Right forelimb (tissue), 1 donor: ENCODE results near the gene KRTAP12-1.
"Not testable (repeated sequence)": the region's sequence is repeated elsewhere in the genome, so short reads cannot be mapped to it uniquely, and the experiment has no call there.

ENCODE experiments used
- DNase-seq: peaks from one replicate; pipeline ENCODE4 v3.0.0-alpha.2; 2018

The KRTAP12-1 gene

DNA sequence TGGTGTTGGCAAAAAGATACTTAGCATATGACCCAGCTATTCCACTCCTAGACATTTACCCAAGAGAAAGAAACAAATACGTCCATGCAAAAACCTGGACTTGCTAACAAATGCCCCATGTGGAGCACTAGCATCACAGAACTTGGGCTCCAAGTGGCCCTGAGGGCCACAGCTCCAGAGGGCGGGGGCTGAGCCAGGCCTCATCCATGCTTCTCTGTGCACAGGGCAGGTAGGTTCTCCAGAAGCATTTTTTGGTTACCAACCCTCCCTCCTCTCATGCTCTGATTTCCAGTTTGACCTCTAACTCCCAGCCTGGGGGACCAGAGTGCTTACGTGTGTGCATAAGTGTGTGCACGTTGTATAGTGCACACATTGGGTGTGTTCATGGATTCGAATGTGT, 17.3 kb downstream of the KRTAP12-1 start:
- DNase-seq: no peak

DNA sequence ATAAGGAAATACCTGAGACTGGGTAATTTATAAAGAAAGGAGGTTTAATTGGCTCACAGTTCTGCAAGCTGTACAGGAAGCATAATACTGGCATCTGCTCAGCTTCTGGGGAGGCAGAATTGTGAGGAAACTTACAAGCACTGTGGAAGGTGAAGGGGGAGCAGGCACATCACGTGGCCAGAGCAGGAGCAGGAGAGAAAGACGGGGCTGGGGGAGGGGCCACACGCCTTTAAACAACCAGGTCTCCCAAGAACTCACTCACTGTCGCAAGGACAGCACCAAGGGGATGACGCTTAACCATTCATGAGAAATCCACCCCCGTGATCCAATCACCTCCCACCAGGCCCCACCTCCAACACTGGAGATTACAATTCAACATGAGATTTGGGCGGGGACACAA, 20.4 kb downstream of the KRTAP12-1 start:
- DNase-seq: not testable (repeated sequence)

DNA sequence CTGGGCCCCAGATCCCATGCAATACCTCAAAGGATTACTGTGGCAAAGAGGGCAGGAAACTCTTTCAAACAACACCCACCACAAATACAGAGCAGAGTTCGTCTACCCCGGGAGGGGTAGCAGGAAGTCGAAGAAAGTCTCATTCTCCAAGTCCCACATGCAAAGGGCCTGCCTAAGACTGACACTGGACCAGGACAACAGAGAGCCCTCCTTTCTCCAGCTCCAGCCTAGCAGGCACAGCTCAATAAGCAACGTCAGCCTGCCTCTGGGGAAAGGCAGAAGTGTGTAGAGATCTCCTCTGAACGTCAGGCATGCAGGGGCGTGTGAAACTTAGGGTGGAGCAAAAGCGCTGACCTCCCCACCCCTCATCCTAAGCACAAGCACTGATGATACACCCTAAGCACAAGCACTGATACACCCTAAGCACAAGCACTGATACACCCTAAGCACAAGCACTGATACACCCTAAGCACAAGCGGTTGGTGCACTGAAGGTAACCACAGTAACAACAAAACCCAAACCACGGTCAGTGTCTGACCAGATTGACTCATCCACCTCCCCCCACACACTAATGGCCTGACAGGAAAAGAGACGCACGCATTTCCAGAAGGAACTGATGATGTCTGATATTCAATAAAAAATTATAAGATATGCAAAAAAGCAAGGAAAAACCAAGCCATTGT, 22.9 kb downstream of the KRTAP12-1 start:
- no peak for DNase-seq

- no peak for DNase-seq
Observed at GRCh38 chr21:44658541-44658910, 23.4 kb downstream of the KRTAP12-1 start.

DNA sequence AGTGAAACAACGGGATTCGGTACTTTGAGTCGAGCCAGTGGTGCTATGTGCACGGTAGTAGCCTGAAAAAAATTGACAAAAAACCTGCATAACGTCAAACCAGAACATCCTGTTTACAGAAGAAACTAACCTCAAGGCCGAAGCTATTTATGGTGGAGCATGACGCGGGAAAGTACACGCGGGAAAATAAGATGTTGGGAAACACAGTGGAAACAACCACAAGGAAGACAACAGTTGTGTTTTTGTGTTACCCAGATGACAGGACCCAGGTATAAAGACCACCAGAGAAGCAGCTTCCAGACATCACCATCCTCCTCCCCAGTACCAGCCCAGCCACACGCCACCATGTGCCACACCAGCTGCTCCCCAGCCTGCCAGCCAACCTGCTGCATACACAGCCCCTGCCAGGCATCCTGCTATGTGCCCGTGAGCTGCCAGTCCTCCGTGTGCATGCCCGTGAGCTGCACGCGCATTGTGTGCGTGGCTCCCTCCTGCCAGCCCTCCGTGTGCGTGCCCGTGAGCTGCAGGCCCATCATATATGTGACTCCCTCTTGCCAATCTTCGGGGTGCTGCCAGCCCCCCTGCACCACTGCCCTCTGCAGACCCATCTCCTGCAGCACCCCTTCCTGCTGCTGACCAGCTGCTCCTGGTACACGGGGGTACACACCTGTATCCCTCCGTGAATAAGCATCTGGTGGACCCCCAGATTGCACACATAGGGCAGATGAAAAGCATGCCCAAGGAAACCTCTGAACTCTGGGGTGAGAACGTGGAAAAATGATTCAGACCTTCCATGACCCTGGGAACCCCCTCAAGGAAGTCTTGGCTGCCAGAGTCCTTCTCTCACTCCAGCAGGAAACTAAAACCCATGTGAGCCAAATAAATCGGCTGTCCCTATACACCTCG, 24.1 kb downstream of the KRTAP12-1 start, which contains the start of gene KRTAP12-3:
Gene KRTAP12-3, plus strand, starts transcription at position 298 of the 906 bp plus-strand sequence. Its CDS starts 48 bp downstream, at position 346.
- DNase-seq: no peak

DNA sequence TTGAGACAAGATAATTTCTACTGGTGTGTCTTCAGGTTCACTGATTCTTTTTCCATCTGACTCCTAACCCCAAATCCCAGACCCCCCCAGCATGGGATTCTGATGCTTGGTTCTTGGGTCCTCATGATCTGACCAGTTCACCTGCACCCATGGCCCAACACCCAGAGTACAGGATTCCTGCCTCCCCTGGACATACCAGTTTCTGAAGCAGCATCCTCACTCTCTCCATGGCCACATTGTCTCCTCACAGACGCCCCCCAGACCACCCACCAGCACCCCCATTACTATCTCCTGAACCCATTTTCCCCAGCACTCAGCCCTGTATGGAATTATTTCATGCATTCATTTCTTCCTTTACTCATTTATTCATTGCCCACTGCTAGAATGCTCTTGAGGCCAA, 25.1 kb downstream of the KRTAP12-1 start:
- no peak for DNase-seq

DNA sequence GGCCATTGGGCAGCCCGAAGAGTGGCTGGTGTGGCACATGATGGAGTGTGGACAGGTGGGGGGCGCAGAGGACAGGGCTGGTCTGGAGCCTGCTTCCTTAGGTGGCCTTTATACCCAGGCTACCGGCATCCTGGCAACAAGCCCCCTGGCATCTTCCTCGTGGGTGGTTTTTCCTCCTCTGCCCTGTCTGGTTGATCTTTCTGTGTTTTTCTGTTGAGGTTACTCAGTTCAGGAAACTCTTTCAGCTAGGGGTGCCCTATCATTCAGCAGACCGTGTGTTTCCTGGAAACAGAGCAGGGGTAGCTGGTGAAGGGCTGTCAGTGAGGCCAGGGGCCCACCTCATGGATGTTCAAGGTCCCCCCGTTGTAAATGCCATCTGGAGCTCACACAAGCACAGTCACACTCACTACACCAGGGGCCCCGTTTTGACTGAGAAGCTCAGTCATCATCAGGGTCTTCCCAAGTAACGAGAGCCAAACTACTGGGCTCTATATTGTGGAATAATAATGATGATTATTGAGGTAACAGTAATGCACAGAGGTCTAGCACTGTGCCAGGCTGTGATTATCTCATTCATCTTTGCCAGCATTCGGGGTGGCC, 27.3 kb downstream of the KRTAP12-1 start, which contains the start of gene KRTAP12-4:
Gene KRTAP12-4, minus strand, starts transcription at position 84 of the 600 bp plus-strand sequence. Its CDS starts 45 bp downstream, at position 39.
- DNase-seq: no peak

- no peak for DNase-seq
Observed at GRCh38 chr21:44653656-44654575, 28.0 kb downstream of the KRTAP12-1 start.

GRCh38 chr21:44653123-44653522, 28.8 kb downstream of the KRTAP12-1 start:
- no peak for DNase-seq

GRCh38 chr21:44650973-44651675, 30.8 kb downstream of the KRTAP12-1 start:
- no peak for DNase-seq

- DNase-seq: no peak
Observed at GRCh38 chr21:44650265-44650972, 31.5 kb downstream of the KRTAP12-1 start.

- DNase-seq: no peak
Observed at GRCh38 chr21:44649521-44650100, 32.4 kb downstream of the KRTAP12-1 start.

GRCh38 chr21:44648557-44649311, 33.2 kb downstream of the KRTAP12-1 start:
- no peak for DNase-seq

DNA sequence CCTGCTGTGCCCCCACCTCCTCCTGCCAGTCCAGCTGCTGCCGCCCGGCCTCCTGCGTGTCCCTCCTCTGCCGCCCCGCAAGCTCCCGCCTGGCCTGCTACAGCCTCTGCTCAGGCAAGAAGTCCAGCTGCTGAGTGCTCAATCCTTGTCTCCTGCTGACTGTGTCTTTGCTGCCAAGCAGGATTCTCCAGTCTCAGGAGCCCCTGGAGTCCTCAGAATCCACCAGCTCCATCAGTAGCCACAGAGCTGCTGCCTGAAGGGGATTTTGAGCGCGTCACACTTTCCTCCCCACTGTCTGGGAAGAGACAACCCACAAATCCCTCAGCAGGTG, 34.8 kb downstream of the KRTAP12-1 start:
- DNase-seq: no peak

DNA sequence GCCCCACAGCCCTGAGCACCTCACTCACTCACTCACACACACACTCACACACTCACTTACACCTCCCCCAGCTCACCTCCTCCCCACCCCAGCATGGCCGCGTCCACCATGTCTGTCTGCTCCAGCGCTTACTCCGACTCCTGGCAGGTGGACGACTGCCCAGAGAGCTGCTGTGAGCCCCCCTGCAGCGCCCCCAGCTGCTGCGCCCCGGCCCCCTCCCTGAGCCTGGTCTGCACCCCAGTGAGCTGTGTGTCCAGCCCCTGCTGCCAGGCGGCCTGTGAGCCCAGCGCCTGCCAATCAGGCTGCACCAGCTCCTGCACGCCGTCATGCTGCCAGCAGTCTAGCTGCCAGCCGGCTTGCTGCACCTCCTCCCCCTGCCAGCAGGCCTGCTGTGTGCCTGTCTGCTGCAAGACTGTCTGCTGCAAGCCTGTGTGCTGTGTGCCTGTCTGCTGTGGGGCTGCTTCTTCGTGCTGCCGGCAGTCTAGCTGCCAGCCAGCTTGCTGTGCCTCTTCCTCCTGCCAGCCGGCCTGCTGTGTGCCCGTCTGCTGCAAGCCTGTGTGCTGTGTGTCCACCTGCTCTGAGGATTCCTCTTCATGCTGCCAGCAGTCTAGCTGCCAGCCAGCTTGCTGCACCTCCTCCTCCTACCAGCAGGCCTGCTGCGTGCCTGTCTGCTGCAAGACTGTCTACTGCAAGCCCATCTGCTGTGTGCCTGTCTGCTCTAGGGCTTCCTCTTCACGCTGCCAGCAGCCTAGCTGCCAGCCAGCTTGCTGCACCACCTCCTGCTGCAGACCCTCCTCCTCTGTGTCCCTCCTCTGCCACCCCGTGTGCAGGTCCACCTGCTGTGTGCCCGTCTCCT, 35.4 kb downstream of the KRTAP12-1 start, which contains the start of gene KRTAP10-11:
Gene KRTAP10-11, plus strand, starts transcription at position 49 of the 856 bp plus-strand sequence. Its CDS starts 45 bp downstream, at position 94.
- not testable (repeated sequence) for DNase-seq

DNA sequence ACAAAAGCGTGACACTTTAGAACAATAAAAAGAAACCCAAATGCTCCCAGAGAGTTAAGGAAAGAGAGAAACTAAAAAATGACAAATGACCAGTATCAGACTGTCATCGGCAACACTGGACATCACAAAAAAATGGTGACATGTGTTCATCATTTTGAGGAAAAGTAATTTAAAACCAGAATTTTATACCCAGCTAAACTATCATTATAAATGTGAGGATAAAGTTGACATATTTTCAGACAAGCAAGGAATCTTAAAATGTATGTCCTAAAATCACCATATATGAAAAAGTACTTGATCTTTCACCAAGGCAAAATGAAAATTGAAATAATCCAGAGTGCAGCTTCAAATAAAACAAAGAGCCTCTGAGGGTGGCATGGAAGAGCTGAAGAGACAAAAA, 37.1 kb downstream of the KRTAP12-1 start:
- DNase-seq: no peak

- DNase-seq: no peak
Observed at GRCh38 chr21:44643741-44644310, 38.1 kb downstream of the KRTAP12-1 start.

GRCh38 chr21:44640761-44641160, 41.2 kb downstream of the KRTAP12-1 start:
- no peak for DNase-seq

GRCh38 chr21:44639331-44639655, 42.7 kb downstream of the KRTAP12-1 start:
- DNase-seq: no peak
